ENCODE data around the gene GRAP. TPM values are rescaled to one million over a fixed set of nuclear protein-coding genes. Genes with fewer than 3 reads are reported as not detected.

Gene GRAP
- total and polyA plus RNA-seq, 2 experiments from 2014 or later: 0.24 TPM; not detected in 1

DNA sequence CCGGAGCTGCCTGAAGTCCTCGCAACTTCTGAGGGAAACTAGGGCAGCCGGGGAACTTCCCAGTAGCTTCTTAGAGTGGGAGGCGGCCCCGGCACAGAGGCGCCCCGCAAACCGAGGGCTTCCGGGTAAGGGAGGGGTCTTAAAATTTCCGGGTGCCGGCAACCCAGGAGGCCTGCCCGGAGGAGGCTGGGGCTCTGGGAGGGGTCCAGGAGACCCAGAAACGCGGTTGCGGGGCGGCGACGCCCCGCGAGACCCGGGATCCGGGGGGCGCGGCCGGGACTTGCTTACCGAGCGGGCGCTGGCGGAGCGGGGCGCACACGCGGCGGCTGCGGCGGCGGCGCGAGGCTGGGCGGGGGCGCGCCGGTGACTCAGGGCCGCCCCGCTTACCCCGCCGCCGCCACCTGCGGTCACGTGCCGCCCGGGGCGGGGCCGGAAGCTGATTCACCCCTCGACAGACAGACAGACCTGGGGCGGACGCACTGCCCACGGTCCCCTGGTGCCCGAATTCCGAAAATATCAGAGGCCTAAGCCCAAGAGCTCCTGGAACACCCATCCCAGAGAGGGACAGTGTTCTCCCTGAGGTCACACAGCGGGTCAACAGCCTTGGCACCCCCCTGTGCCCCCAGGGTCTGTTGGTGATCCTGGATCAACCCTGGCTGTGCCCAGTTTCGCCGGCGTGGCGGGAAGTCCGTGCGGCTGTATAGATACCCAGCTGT is 42.2 kb downstream of the GRAP start, which contains the start of gene FAM83G (continued):
- TF ChIP-seq, protein P1, sequence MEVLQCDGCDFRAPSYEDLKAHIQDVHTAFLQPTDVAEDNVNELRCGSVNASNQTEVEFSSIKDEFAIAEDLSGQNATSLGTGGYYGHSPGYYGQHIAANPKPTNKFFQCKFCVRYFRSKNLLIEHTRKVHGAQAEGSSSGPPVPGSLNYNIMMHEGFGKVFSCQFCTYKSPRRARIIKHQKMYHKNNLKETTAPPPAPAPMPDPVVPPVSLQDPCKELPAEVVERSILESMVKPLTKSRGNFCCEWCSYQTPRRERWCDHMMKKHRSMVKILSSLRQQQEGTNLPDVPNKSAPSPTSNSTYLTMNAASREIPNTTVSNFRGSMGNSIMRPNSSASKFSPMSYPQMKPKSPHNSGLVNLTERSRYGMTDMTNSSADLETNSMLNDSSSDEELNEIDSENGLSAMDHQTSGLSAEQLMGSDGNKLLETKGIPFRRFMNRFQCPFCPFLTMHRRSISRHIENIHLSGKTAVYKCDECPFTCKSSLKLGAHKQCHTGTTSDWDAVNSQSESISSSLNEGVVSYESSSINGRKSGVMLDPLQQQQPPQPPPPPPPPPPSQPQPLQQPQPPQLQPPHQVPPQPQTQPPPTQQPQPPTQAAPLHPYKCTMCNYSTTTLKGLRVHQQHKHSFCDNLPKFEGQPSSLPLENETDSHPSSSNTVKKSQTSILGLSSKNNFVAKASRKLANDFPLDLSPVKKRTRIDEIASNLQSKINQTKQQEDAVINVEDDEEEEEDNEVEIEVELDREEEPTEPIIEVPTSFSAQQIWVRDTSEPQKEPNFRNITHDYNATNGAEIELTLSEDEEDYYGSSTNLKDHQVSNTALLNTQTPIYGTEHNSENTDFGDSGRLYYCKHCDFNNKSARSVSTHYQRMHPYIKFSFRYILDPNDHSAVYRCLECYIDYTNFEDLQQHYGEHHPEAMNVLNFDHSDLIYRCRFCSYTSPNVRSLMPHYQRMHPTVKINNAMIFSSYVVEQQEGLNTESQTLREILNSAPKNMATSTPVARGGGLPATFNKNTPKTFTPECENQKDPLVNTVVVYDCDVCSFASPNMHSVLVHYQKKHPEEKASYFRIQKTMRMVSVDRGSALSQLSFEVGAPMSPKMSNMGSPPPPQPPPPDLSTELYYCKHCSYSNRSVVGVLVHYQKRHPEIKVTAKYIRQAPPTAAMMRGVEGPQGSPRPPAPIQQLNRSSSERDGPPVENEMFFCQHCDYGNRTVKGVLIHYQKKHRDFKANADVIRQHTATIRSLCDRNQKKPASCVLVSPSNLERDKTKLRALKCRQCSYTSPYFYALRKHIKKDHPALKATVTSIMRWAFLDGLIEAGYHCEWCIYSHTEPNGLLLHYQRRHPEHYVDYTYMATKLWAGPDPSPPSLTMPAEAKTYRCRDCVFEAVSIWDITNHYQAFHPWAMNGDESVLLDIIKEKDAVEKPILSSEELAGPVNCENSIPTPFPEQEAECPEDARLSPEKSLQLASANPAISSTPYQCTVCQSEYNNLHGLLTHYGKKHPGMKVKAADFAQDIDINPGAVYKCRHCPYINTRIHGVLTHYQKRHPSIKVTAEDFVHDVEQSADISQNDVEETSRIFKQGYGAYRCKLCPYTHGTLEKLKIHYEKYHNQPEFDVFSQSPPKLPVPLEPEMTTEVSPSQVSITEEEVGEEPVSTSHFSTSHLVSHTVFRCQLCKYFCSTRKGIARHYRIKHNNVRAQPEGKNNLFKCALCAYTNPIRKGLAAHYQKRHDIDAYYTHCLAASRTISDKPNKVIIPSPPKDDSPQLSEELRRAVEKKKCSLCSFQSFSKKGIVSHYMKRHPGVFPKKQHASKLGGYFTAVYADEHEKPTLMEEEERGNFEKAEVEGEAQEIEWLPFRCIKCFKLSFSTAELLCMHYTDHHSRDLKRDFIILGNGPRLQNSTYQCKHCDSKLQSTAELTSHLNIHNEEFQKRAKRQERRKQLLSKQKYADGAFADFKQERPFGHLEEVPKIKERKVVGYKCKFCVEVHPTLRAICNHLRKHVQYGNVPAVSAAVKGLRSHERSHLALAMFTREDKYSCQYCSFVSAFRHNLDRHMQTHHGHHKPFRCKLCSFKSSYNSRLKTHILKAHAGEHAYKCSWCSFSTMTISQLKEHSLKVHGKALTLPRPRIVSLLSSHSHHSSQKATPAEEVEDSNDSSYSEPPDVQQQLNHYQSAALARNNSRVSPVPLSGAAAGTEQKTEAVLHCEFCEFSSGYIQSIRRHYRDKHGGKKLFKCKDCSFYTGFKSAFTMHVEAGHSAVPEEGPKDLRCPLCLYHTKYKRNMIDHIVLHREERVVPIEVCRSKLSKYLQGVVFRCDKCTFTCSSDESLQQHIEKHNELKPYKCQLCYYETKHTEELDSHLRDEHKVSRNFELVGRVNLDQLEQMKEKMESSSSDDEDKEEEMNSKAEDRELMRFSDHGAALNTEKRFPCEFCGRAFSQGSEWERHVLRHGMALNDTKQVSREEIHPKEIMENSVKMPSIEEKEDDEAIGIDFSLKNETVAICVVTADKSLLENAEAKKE (CRISPR knock-in tag; IDR thresholded peaks at IDR 0.05): no peak

- Histone ChIP-seq H3F3A (replicated peaks; ENCODE audit: low read depth) (0 out of 2 replicates have a peak, but pooled peaks cover 4% of the 10 kb centered on the region), H3K79me2 (replicated peaks; ENCODE audit: insufficient read depth) (peaks cover 38% of the 10 kb centered on the region), H2AFZ (no peak overlapping the region), H4K20me1 (replicated peaks; ENCODE audit: insufficient read depth) (peaks cover 18% of the 10 kb centered on the region), H3K4me3 (peak overlapping the region; percentile 81), H3K27ac (ENCODE audit: low read depth) (peak overlapping the region; percentile 84; the same call in 1 of the 2 replicates), H3K4me2 (peak overlapping the region; percentile 92), H3K36me3 (ENCODE audit: insufficient read depth) (peaks cover 6% of the 10 kb centered on the region; the same call in 1 of the 2 replicates), H3K4me1 (ENCODE audit: insufficient read depth) (peaks cover 15% of the 10 kb centered on the region), H3K9me2 (ENCODE audit: insufficient read depth) (no peaks in the 10 kb centered on the region), H3K27me3 (ENCODE audit: insufficient read depth) (no peaks in the 10 kb centered on the region)
- peaks cover 14% of the 10 kb centered on the region for H3K4me1 Mint-ChIP-seq
- peaks cover 3% of the 10 kb centered on the region for H3K27me3 Mint-ChIP-seq (ENCODE audit: insufficient read depth, low read depth, poor library complexity)
- H3K27ac Mint-ChIP-seq: peak overlapping the region; percentile 86
- peaks cover 15% of the 10 kb centered on the region; the same call in 2 of the 3 replicates for H3K9me3 Mint-ChIP-seq
- ATAC-seq (peak; percentile 61), DNase-seq (ENCODE audit: low spot score) (peak; percentile 67)
- H3K36me3 Mint-ChIP-seq (ENCODE audit: low read depth): peaks cover 20% of the 10 kb centered on the region
- peak overlapping the region; percentile 92 for H3K4me3 Mint-ChIP-seq
- TF ChIP-seq ETS1 (IDR thresholded peaks at IDR 0.05): no peak
- TF ChIP-seq CREB1 (CRISPR knock-in tag; IDR thresholded peaks at IDR 0.05; ENCODE audit: low read depth): no peak
- no peak for TF ChIP-seq EZH2phosphoT487 (IDR thresholded peaks at IDR 0.05; ENCODE audit: unreplicated experiment)
- TF ChIP-seq ZNF114 (CRISPR knock-in tag; IDR thresholded peaks at IDR 0.05): no peak
- TF ChIP-seq, protein P1 (CRISPR knock-in tag; IDR thresholded peaks at IDR 0.05): no peak
Observed at GRCh38 chr17:19003543-19004420, 43.0 kb downstream of the GRAP start.

All from GM23338 (cell line).